ENCODE data around the gene BCL2L12. TPM values are rescaled to one million over a fixed set of nuclear protein-coding genes. Genes with fewer than 3 reads are reported as not detected.

Gene BCL2L12
- total and polyA plus RNA-seq, 2 of the 13 experiments (the other 11 are each of a cell fraction or from before 2014, with no cell fraction given): 26.8 to 40.8 TPM

DNA sequence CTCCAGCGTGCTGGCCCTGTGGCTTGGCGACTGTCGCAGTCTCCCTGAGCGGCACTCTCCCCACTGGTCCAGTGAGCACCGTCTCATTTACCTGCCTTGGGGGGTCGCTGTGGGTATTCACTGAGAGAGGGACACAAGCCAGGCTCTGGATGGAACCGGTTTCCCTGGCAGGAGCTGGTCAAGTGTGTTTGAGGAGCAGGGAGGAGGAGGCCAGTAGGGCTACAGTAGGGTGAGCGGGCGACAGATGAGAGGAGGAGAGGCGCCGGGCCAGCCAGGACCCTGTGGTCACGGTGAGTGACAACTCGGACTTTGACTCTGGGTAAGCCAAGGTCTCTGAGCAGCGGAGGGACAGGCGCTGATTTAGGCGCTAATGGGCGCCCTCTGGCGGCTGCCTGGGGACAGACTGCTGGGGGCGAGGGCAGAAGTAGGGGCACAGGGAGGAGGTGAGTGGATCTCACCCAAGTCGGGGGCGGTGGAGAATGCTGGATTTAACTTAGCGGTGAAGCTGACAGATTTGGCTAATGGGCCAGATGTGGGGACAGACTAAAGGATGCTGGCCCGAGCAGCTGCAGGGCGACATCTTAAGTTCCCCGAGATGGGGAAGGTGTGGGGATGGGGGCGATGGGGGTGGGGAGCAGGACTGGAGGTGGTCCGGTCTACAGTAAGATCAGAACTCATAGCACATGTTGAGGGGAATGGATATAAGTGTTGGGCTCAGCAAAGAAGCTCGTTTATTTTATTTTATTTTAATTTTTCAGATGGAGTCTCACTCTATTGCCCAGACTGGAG, 6.6 kb downstream of the BCL2L12 start (continued):
- TF ChIP-seq, protein P1, sequence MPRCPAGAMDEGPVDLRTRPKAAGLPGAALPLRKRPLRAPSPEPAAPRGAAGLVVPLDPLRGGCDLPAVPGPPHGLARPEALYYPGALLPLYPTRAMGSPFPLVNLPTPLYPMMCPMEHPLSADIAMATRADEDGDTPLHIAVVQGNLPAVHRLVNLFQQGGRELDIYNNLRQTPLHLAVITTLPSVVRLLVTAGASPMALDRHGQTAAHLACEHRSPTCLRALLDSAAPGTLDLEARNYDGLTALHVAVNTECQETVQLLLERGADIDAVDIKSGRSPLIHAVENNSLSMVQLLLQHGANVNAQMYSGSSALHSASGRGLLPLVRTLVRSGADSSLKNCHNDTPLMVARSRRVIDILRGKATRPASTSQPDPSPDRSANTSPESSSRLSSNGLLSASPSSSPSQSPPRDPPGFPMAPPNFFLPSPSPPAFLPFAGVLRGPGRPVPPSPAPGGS (CRISPR knock-in tag; IDR thresholded peaks at IDR 0.05): peak; percentile 63; the same call in 1 of the 2 replicates
- TF ChIP-seq NCOA5 (CRISPR knock-in tag; IDR thresholded peaks at IDR 0.05) (no peak), ZNF678 (CRISPR knock-in tag; IDR thresholded peaks at IDR 0.05) (no peak), ATF1 (CRISPR knock-in tag; IDR thresholded peaks at IDR 0.05) (no peak), ERF (CRISPR knock-in tag; IDR thresholded peaks at IDR 0.05) (peak; percentile 73; the same call in 1 of the 2 replicates), TSC22D2 (CRISPR knock-in tag; IDR thresholded peaks at IDR 0.05; ENCODE audit: borderline replicate concordance) (peak; percentile 59; the same call in 1 of the 2 replicates), ZNF101 (CRISPR knock-in tag; IDR thresholded peaks at IDR 0.05; ENCODE audit: borderline replicate concordance, low read depth) (no peak), ZNF234 (CRISPR knock-in tag; conservative IDR thresholded peaks at IDR 0.05) (no peak), POGZ (CRISPR knock-in tag; IDR thresholded peaks at IDR 0.05) (peak; percentile 72), ZNF225 (CRISPR knock-in tag; IDR thresholded peaks at IDR 0.05) (no peak), REPIN1 (CRISPR knock-in tag; IDR thresholded peaks at IDR 0.05; ENCODE audit: borderline replicate concordance, low read depth) (peak; percentile 87), ZFX (CRISPR knock-in tag; IDR thresholded peaks at IDR 0.05; ENCODE audit: low read depth) (peak; percentile 71)
- TF ChIP-seq, protein P2, sequence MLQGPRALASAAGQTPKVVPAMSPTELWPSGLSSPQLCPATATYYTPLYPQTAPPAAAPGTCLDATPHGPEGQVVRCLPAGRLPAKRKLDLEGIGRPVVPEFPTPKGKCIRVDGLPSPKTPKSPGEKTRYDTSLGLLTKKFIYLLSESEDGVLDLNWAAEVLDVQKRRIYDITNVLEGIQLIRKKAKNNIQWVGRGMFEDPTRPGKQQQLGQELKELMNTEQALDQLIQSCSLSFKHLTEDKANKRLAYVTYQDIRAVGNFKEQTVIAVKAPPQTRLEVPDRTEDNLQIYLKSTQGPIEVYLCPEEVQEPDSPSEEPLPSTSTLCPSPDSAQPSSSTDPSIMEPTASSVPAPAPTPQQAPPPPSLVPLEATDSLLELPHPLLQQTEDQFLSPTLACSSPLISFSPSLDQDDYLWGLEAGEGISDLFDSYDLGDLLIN (CRISPR knock-in tag; IDR thresholded peaks at IDR 0.05; ENCODE audit: borderline replicate concordance): no peak
- TF ChIP-seq, protein P3, sequence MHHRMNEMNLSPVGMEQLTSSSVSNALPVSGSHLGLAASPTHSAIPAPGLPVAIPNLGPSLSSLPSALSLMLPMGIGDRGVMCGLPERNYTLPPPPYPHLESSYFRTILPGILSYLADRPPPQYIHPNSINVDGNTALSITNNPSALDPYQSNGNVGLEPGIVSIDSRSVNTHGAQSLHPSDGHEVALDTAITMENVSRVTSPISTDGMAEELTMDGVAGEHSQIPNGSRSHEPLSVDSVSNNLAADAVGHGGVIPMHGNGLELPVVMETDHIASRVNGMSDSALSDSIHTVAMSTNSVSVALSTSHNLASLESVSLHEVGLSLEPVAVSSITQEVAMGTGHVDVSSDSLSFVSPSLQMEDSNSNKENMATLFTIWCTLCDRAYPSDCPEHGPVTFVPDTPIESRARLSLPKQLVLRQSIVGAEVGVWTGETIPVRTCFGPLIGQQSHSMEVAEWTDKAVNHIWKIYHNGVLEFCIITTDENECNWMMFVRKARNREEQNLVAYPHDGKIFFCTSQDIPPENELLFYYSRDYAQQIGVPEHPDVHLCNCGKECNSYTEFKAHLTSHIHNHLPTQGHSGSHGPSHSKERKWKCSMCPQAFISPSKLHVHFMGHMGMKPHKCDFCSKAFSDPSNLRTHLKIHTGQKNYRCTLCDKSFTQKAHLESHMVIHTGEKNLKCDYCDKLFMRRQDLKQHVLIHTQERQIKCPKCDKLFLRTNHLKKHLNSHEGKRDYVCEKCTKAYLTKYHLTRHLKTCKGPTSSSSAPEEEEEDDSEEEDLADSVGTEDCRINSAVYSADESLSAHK (CRISPR knock-in tag; IDR thresholded peaks at IDR 0.05; ENCODE audit: borderline replicate concordance): no peak

Measured in HepG2 (cell line).